AG04450 (cell line): ENCODE measurements around the gene UROS. TPM values are rescaled to one million over a fixed set of nuclear protein-coding genes. Genes with fewer than 3 reads are reported as not detected.

Experiments
- CTCF ChIA-PET: fragments of 300-600, 350-600 bp; formaldehyde crosslinking; extraction: SDS; loops from one replicate; lab custom pipeline; 2022; ENCODE audit warnings: antibody characterized with exemption, inconsistent platforms; lab: Charles Lee
- POLR2A ChIA-PET: fragments of 350-600 bp; formaldehyde crosslinking; extraction: SDS; loops from one replicate; lab custom pipeline; 2021; ENCODE audit warnings: antibody characterized with exemption, inconsistent platforms; lab: Yijun Ruan, JAX
- DNase-seq: peaks from one replicate; pipeline ENCODE4 v3.0.0-alpha.2; 2011; ENCODE audit warnings: low read depth, low spot score
- H3K27ac ChIP-seq: one replicate; pipeline ENCODE4 v1.5.1; 2012; ENCODE audit warnings: low read depth, low read length, control low read depth
- H3K27me3 ChIP-seq: one replicate; pipeline ENCODE4 v1.6.0; 2012; ENCODE audit warnings: low read length; ENCODE audit not compliant: control insufficient read depth, insufficient read depth
- H3K4me3 ChIP-seq: 2 replicates; pipeline ENCODE4 v1.5.1; 2011; ENCODE audit warnings: mild to moderate bottlenecking, low read depth, low read length, control low read depth
- H3K9me3 ChIP-seq: 2 replicates; pipeline ENCODE4 v1.5.1; 2012; ENCODE audit warnings: low read length; ENCODE audit not compliant: control insufficient read depth, insufficient read depth
- polyA plus RNA-seq: library from polyadenylated mRNA; depleted of rRNA; stranded (reverse); fragments of >200 nt; gene quantifications from 2 replicates; pipeline ENCODE4 v1.2.3, GENCODE V29; 2011; rRNA removed
- small RNA-seq: library from RNA; depleted of rRNA; stranded (forward); fragments of <200 nt; gene quantifications from one replicate; pipeline ENCODE3, GENCODE V24; 2012; ENCODE audit warnings: low read depth; ENCODE audit not compliant: insufficient read length
- TF ChIP-seq, protein P1 (sequence below): IDR thresholded peaks from 2 replicates; pipeline ENCODE4 v1.5.1; 2011; ENCODE audit warnings: low read depth, low read length, control low read depth, inconsistent platforms

UROS gene
- polyA plus RNA-seq, 1 experiment: 65.9 TPM

DNA sequence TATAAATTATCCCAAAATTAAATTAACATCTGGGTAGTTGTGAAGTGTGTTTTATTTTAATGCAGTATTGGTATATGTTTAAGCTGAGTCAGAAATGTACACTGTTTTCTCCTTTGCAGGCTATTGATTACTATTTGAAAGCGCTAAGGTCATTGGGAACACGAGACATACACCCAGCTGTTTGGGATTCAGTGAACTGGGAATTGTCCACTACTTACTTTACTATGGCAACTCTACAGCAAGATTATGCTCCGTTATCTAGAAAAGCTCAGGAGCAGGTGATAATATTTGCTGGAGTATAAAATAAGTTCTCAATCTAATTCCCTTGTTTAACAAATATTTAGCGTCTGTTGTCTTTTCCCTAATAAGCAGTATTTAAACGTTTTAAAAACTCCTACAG, 75.6 kb downstream of the UROS start:
- POLR2A ChIA-PET: no interaction called here
- no peak for DNase-seq
- no peaks in the 10 kb centered on the region for H3K9me3 ChIP-seq
- H3K27ac ChIP-seq: no peak overlapping the region
- CTCF ChIA-PET: interaction anchor here (0.8 kb wide), 1 partner anchor 13 kb away, joined by 3 read pairs; no protein-coding TSS in a partner anchor
- TF ChIP-seq, protein P1, sequence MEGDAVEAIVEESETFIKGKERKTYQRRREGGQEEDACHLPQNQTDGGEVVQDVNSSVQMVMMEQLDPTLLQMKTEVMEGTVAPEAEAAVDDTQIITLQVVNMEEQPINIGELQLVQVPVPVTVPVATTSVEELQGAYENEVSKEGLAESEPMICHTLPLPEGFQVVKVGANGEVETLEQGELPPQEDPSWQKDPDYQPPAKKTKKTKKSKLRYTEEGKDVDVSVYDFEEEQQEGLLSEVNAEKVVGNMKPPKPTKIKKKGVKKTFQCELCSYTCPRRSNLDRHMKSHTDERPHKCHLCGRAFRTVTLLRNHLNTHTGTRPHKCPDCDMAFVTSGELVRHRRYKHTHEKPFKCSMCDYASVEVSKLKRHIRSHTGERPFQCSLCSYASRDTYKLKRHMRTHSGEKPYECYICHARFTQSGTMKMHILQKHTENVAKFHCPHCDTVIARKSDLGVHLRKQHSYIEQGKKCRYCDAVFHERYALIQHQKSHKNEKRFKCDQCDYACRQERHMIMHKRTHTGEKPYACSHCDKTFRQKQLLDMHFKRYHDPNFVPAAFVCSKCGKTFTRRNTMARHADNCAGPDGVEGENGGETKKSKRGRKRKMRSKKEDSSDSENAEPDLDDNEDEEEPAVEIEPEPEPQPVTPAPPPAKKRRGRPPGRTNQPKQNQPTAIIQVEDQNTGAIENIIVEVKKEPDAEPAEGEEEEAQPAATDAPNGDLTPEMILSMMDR: no peak
- H3K4me3 ChIP-seq: no peak overlapping the region
- no peaks in the 10 kb centered on the region for H3K27me3 ChIP-seq

DNA sequence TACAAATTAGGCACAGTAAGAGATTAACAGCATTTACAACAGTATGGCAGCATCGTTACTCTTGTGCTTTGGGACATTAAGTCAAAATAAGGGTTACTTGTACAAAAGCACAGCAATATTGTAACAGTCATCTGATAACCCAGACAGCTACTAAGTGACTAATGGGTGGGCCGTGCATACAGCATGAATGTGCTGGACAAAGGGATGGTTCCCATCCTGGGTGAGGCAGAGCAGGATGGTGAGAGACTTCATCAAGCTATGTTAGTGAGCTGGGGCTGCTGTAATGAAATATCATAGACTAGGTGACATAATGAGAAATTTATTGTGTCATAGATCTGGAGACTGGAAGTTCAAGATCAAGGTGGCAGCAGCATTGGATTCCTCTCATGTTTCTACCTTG, 78.1 kb downstream of the UROS start:
- Histone ChIP-seq H3K9me3 (no peaks in the 10 kb centered on the region), H3K27me3 (no peaks in the 10 kb centered on the region), H3K27ac (no peak overlapping the region), H3K4me3 (no peak overlapping the region)
- CTCF ChIA-PET: no interaction called here
- DNase-seq: no peak
- POLR2A ChIA-PET: no interaction called here
- TF ChIP-seq, protein P1: no peak

DNA sequence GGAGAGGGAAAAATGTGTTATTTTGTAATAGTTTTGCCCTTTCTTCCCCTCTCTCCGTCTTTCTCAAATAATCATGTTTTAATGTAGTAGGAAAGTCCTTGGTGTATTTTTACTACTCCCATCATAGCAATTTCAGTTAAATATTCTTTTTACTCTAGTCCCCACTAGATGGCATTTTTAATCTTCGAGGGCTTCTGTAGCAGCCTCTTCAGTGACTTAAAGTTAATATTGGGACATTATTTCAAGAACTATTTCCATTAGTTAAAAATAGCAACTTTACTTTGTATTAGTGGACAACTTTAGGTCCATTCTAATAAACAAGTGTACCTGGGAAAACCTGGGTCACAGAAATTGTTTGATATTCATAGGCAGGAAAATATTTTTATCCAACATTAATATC, 80.6 kb downstream of the UROS start:
- DNase-seq: no peak
- Histone ChIP-seq H3K27ac (no peak overlapping the region), H3K9me3 (no peaks in the 10 kb centered on the region), H3K4me3 (no peak overlapping the region), H3K27me3 (no peaks in the 10 kb centered on the region)
- ChIA-PET POLR2A (no interaction called here), CTCF (interaction anchor here (0.6 kb wide), 1 partner anchor 915 kb away, joined by 3 read pairs; no protein-coding TSS in a partner anchor)
- TF ChIP-seq, protein P1: peak; percentile 23; the same call in 1 of the 2 replicates

DNA sequence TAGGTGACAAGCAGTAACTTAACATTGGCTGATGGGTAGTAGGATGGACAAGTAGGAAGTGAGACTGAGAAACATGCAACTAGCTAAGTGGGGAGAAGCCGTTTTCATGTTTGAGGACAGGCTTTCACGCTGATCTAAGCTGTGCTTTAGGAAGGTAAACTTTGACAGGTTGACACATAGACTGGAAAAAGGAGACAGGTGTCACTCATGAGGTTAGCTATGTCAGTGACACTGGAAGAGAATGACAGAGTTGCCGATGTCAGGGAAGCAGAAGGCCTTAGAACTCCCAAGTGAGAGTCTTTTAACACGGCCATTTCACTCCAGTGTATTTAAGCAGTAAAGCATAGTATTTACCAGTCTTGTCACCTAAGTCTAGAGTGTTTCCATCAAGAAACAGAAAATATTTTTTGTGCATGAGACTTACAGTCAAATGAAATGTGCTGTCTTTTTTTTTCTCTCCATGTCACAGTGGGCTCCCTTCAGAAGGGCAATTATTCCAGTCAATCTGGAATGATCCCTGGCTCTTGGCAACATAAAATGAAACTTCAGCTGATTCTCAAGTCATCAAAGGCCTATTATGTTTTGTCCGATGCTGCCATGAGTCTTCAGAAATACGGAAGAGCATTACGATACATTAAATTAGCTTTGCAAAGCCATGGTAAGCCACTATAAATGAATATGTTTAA, 82.9 kb downstream of the UROS start:
- DNase-seq: no peak
- Histone ChIP-seq H3K4me3 (no peak overlapping the region), H3K27ac (no peak overlapping the region), H3K9me3 (no peaks in the 10 kb centered on the region), H3K27me3 (no peaks in the 10 kb centered on the region)
- CTCF ChIA-PET: no interaction called here
- TF ChIP-seq, protein P1: no peak
- POLR2A ChIA-PET: no interaction called here

Small RNA genes within 50 kb of the gene (small RNA-seq; reads per million reads assigned to genes)
- gene MIR4484 (1.3 reads per million), gene RF00017 (not detected)

Other genes with a start within 250 kb of the UROS start
- not detected in 2 replicates for gene TEX36, start 140.1 kb downstream of the UROS start, polyA plus RNA-seq
- 18.8 and 27.4 TPM in 2 replicates for gene EDRF1, start 103.5 kb downstream of the UROS start, polyA plus RNA-seq
- gene MMP21, start 47.4 kb downstream of the UROS start, polyA plus RNA-seq: 0.07 TPM in 1 of 2 replicates, not detected in the other
- gene BCCIP, start 288 bp upstream of the UROS start, polyA plus RNA-seq: 43.8 and 63.8 TPM in 2 replicates
- gene DHX32, start 58.0 kb upstream of the UROS start, polyA plus RNA-seq: 24.2 and 30.8 TPM in 2 replicates
- 2.8 and 4.0 TPM in 2 replicates for gene FANK1, start 73.3 kb upstream of the UROS start, polyA plus RNA-seq